Endothelial cell of umbilical vein (primary cell): ENCODE results near the gene NDUFA11. TPM values are rescaled to one million over a fixed set of nuclear protein-coding genes. Genes with fewer than 3 reads are reported as not detected.

Source experiments
- BruUV-seq: library from RNA; stranded (reverse); fragments of 400-500 nt; replicated peaks from 2 replicates; lab custom pipeline; 2021; lab: Mats Ljungman, UMichigan
- CTCF ChIA-PET: fragments of 300-600, 350-600 bp; sonication (Branson Sonifier 250); formaldehyde crosslinking; loops from one replicate; lab custom pipeline; 2021; ENCODE audit warnings: antibody characterized with exemption, inconsistent platforms; lab: Charles Lee
- POLR2A ChIA-PET: fragments of 300-600, 350-600 bp; sonication (Branson Sonifier 250); formaldehyde crosslinking; loops from one replicate; lab custom pipeline; 2021; ENCODE audit warnings: antibody characterized with exemption, inconsistent platforms; lab: Charles Lee
- DNase-seq: peaks from one replicate; pipeline ENCODE4 v3.0.0-alpha.2; 2011; ENCODE audit warnings: low read depth, low spot score
- FAIRE-seq: peaks from 2 replicates; lab custom pipeline; 2011; peaks lifted over from hg19 to GRCh38; lab: Jason Lieb, UNC
- H2AFZ ChIP-seq: 2 replicates; pipeline ENCODE4 v1.6.0; 2012; ENCODE audit warnings: low read depth, low read length, control low read depth, inconsistent platforms
- H3K27ac ChIP-seq: 2 replicates; pipeline ENCODE4 v1.5.1; 2011; ENCODE audit warnings: low read depth, mild to moderate bottlenecking, control low read depth, low read length, moderate library complexity; ENCODE audit not compliant: insufficient read depth
- H3K27me3 ChIP-seq, 2 experiments: 2 replicates each; pipeline versions ENCODE4 v1.6.0 to v1.6.1; 2011; ENCODE audit warnings: low read length in 2 of 2, mixed read lengths in 1 of 2; ENCODE audit not compliant: control insufficient read depth in 2 of 2, insufficient read depth in 2 of 2
- H3K36me3 ChIP-seq, 2 experiments: 2 replicates in 1 of 2; 3 replicates in 1 of 2; pipeline ENCODE4 v1.5.1; 2011; ENCODE audit warnings: low read length in 2 of 2, mild to moderate bottlenecking in 1 of 2, moderate library complexity in 1 of 2; ENCODE audit not compliant: control insufficient read depth in 2 of 2, insufficient read depth in 2 of 2; ENCODE audit errors: extremely low read depth in 1 of 2
- H3K4me1 ChIP-seq: 3 replicates; pipeline ENCODE4 v1.5.1; 2011; ENCODE audit warnings: mild to moderate bottlenecking, low read length; ENCODE audit not compliant: control insufficient read depth, insufficient read depth; ENCODE audit errors: extremely low read depth
- H3K4me2 ChIP-seq: 2 replicates; pipeline ENCODE4 v1.6.1; 2011; ENCODE audit warnings: low read length, control low read depth, mixed read lengths; ENCODE audit not compliant: insufficient read depth
- H3K4me3 ChIP-seq, 3 experiments: fragments of 200-600 bp in 1 of 3; sonication (generic), shearing (Covaris generic) in 1 of 3; replicated peaks in 1 of 3; 2 replicates each; pipeline ENCODE4 v1.5.1; 2011 to 2016; ENCODE audit warnings: control low read depth in 3 of 3, low read length in 3 of 3, mild to moderate bottlenecking in 2 of 3, inconsistent platforms in 1 of 3, low read depth in 1 of 3, moderate library complexity in 1 of 3; ENCODE audit not compliant: insufficient read depth in 1 of 3
- H3K79me2 ChIP-seq: 2 replicates; pipeline ENCODE4 v1.6.0; 2012; ENCODE audit warnings: low read length, inconsistent platforms; ENCODE audit not compliant: control insufficient read depth, insufficient read depth
- H3K9ac ChIP-seq: replicated peaks from 2 replicates; pipeline ENCODE3; 2011; ENCODE audit warnings: low read length, control low read depth; ENCODE audit not compliant: insufficient read depth; ENCODE audit errors: extremely low read depth
- H3K9me1 ChIP-seq: replicated peaks from 3 replicates; pipeline ENCODE4 v1.6.0; 2011; ENCODE audit warnings: mild to moderate bottlenecking, low read length; ENCODE audit not compliant: control insufficient read depth, insufficient read depth; ENCODE audit errors: extremely low read depth
- H3K9me3 ChIP-seq: replicated peaks from 2 replicates; pipeline ENCODE4 v1.5.1; 2012; ENCODE audit warnings: low read length, inconsistent platforms; ENCODE audit not compliant: control insufficient read depth, insufficient read depth
- H4K20me1 ChIP-seq: replicated peaks from 2 replicates; pipeline ENCODE3; 2011; ENCODE audit warnings: mild to moderate bottlenecking, low read length; ENCODE audit not compliant: control insufficient read depth, insufficient read depth; ENCODE audit errors: extremely low read depth
- EZH2 ChIP-seq: IDR thresholded peaks from 2 replicates; pipeline ENCODE4 v1.6.1; 2012; ENCODE audit warnings: borderline replicate concordance, low read depth, mild to moderate bottlenecking, moderate library complexity, low read length, inconsistent platforms; ENCODE audit not compliant: severe bottlenecking
- GATA2 ChIP-seq: IDR thresholded peaks from 2 replicates; pipeline ENCODE4 v1.7.0; 2011; ENCODE audit warnings: low read depth, mild to moderate bottlenecking, moderate library complexity, mixed read lengths, low read length; ENCODE audit not compliant: insufficient read length, insufficient read depth
- JUN ChIP-seq: IDR thresholded peaks from 2 replicates; pipeline ENCODE4 v1.6.1; 2011; ENCODE audit warnings: borderline replicate concordance, low read depth; ENCODE audit not compliant: insufficient read length, insufficient read depth
- MYC ChIP-seq: IDR thresholded peaks from one replicate; pipeline ENCODE4 v1.6.1; 2011; ENCODE audit warnings: mild to moderate bottlenecking, low read depth, low read length
- POLR2A ChIP-seq: IDR thresholded peaks from 2 replicates; pipeline ENCODE4 v1.6.1; 2012; ENCODE audit warnings: low read depth, mild to moderate bottlenecking, control low read depth, low read length
- POLR2AphosphoS5 ChIP-seq: IDR thresholded peaks from 2 replicates; pipeline ENCODE4 v1.6.1; 2012; ENCODE audit warnings: low read depth, mild to moderate bottlenecking, control low read depth, low read length, moderate library complexity; ENCODE audit not compliant: insufficient read depth
- dilution Hi-C: fragments of 300-500 bp; cut with MboI; formaldehyde crosslinking; loops from one replicate; pipeline ENCODE4 v1.15.0; 2019; ENCODE audit warnings: low sequenced_read_pairs; ENCODE audit not compliant: extremely low pct_ligation_motif_present
- intact Hi-C: fragments of 100-400 bp; cut with micrococcal nuclease; formaldehyde crosslinking; loops from one replicate; pipeline ENCODE4 v1.10.0; 2022
- polyA plus RNA-seq, 4 experiments: library from polyadenylated mRNA; depleted of rRNA in 3 of 4; stranded (reverse) in 3 of 4; unstranded in 1 of 4; fragments of >200 nt; gene quantifications; 2 replicates each; pipeline versions ENCODE4 v1.2.1 to v1.2.3, GENCODE V29; 2011 to 2012; ENCODE audit warnings: missing spikeins in 1 of 4
- total RNA-seq: library from RNA; stranded (reverse); gene quantifications from 2 replicates; pipeline ENCODE4 v1.2.3, GENCODE V29; 2021
- TF ChIP-seq, protein P1 (sequence below): IDR thresholded peaks from 2 replicates; pipeline ENCODE4 v1.6.1; 2011; ENCODE audit not compliant: insufficient read depth, insufficient read length
- TF ChIP-seq, protein P2 (sequence below), 2 donors: IDR thresholded peaks; 1 replicate in 1 of 2; 2 replicates in 1 of 2; pipeline ENCODE4 v1.5.1; 2011; ENCODE audit warnings: low read length in 2 of 2, mild to moderate bottlenecking in 2 of 2, moderate library complexity in 2 of 2, control low read depth in 1 of 2, inconsistent platforms in 1 of 2, low read depth in 1 of 2; ENCODE audit not compliant: insufficient read depth in 1 of 2; ENCODE audit errors: extremely low read depth in 1 of 2

Gene NDUFA11
- total and polyA plus RNA-seq, 2 donors (not counting 3 experiments of a cell fraction or from before 2014, with no cell fraction given): 281 to 876 TPM

DNA sequence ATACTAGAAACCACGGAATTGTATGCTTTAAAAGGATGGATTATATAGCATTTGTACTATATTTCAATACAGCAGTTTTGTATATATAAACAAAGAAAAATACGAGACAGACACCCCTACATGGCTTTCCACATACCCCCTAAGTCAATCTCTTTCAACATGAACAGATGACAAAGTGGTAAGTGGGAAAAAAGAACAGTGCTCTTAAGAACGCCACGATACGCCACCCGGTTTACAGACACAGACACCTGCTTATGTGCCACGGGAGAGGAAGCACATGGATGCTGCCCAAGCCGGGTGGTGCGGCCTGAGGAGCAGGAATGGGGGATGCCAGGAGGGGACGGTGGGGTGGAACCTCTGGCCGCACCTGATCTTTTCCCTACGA lies 18.6 kb upstream of the NDUFA11 start:
- no TSS peak for BruUV-seq
- CTCF ChIA-PET: interaction anchor here (2.7 kb wide), 1 partner anchor 100 kb away, joined by 7 read pairs; no protein-coding TSS in a partner anchor
- dilution Hi-C loops: no loop called here

More for the DNA sequence above, 18.6 kb upstream of the NDUFA11 start:
- H3K9me3 ChIP-seq: no peaks in the 10 kb centered on the region
- H3K4me2 ChIP-seq: no peak overlapping the region
- no peaks in the 10 kb centered on the region for H3K4me1 ChIP-seq
- no peaks in the 10 kb centered on the region for H3K27me3 ChIP-seq
- no peaks in the 10 kb centered on the region for H3K79me2 ChIP-seq
- no peak overlapping the region for H2AFZ ChIP-seq
- H3K4me3 ChIP-seq: no peak overlapping the region
- H3K36me3 ChIP-seq: peaks cover 7 to 51% of the 10 kb centered on the region in 2 experiments
- no peak overlapping the region for H3K27ac ChIP-seq
- no peaks in the 10 kb centered on the region for H4K20me1 ChIP-seq
- DNase-seq: no peak
- no peak for TF ChIP-seq POLR2AphosphoS5
- no peak for TF ChIP-seq POLR2A
- TF ChIP-seq, protein P1, sequence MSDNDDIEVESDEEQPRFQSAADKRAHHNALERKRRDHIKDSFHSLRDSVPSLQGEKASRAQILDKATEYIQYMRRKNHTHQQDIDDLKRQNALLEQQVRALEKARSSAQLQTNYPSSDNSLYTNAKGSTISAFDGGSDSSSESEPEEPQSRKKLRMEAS: no peak
- TF ChIP-seq EZH2: no peak
- no peak for TF ChIP-seq JUN
- no peak for TF ChIP-seq MYC
- TF ChIP-seq, protein P2, sequence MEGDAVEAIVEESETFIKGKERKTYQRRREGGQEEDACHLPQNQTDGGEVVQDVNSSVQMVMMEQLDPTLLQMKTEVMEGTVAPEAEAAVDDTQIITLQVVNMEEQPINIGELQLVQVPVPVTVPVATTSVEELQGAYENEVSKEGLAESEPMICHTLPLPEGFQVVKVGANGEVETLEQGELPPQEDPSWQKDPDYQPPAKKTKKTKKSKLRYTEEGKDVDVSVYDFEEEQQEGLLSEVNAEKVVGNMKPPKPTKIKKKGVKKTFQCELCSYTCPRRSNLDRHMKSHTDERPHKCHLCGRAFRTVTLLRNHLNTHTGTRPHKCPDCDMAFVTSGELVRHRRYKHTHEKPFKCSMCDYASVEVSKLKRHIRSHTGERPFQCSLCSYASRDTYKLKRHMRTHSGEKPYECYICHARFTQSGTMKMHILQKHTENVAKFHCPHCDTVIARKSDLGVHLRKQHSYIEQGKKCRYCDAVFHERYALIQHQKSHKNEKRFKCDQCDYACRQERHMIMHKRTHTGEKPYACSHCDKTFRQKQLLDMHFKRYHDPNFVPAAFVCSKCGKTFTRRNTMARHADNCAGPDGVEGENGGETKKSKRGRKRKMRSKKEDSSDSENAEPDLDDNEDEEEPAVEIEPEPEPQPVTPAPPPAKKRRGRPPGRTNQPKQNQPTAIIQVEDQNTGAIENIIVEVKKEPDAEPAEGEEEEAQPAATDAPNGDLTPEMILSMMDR (IDR thresholded peaks at IDR 0.05; ENCODE audit: extremely low read depth in 1 of 2, insufficient read depth in 1 of 2, low read depth in 1 of 2, low read length in 2 of 2): no peak
- TF ChIP-seq GATA2: no peak
- no peak for FAIRE-seq
- no peak overlapping the region for H3K9ac ChIP-seq
- POLR2A ChIA-PET: no interaction called here
- intact Hi-C loops: no loop called here
- H3K9me1 ChIP-seq: no peaks in the 10 kb centered on the region
